NOMO-1 (cell line): ENCODE measurements around the gene FAM110A.

ENCODE experiments used
- DNase-seq, 2 experiments: peaks; one replicate each; lab custom pipeline; 2025; ENCODE audit not compliant: unreplicated experiment in 2 of 2; lab: John Stamatoyannopoulos, UW

The FAM110A gene

GRCh38 chr20:870758-871157 is 37.2 kb downstream of the FAM110A start:
- no peak for DNase-seq

GRCh38 chr20:871436-871835 is 37.9 kb downstream of the FAM110A start:
- no peak for DNase-seq

- DNase-seq: no peak
Observed at GRCh38 chr20:871948-872347, 38.4 kb downstream of the FAM110A start.

- no peak for DNase-seq
Observed at GRCh38 chr20:872855-873520, 39.5 kb downstream of the FAM110A start.

GRCh38 chr20:873875-874607 is 40.5 kb downstream of the FAM110A start:
- no peak for DNase-seq

GRCh38 chr20:875115-875514 is 41.6 kb downstream of the FAM110A start:
- DNase-seq: no peak

- no peak for DNase-seq
Observed at GRCh38 chr20:877814-878213, 44.3 kb downstream of the FAM110A start.

- DNase-seq: peak in 1 of 2 experiments; percentile 19
Observed at GRCh38 chr20:878511-879307, 45.2 kb downstream of the FAM110A start.

- DNase-seq: no peak
Observed at GRCh38 chr20:879626-880025, 46.1 kb downstream of the FAM110A start.

- peak; percentile 40 to 41 for DNase-seq
Observed at GRCh38 chr20:881051-881782, 47.7 kb downstream of the FAM110A start.

- no peak for DNase-seq
Observed at GRCh38 chr20:881783-882144, 48.2 kb downstream of the FAM110A start.

- no peak for DNase-seq
Observed at GRCh38 chr20:884983-885952, 51.8 kb downstream of the FAM110A start.

- no peak for DNase-seq
Observed at GRCh38 chr20:887137-887536, 53.6 kb downstream of the FAM110A start.

GRCh38 chr20:888057-888456 is 54.5 kb downstream of the FAM110A start:
- DNase-seq: no peak

- DNase-seq: no peak
Observed at GRCh38 chr20:889106-889505, 55.6 kb downstream of the FAM110A start.

- DNase-seq: no peak
Observed at GRCh38 chr20:889932-890463, 56.5 kb downstream of the FAM110A start.

GRCh38 chr20:890666-891057 is 57.1 kb downstream of the FAM110A start:
- DNase-seq: no peak

- DNase-seq: peak in 1 of 2 experiments; percentile 46
Observed at GRCh38 chr20:891058-891705, 57.7 kb downstream of the FAM110A start.

GRCh38 chr20:891706-892080 is 58.2 kb downstream of the FAM110A start:
- DNase-seq: no peak
